ENCODE data around the gene STEAP1B. TPM values are rescaled to one million over a fixed set of nuclear protein-coding genes. Genes with fewer than 3 reads are reported as not detected.

The STEAP1B gene
- total and polyA plus RNA-seq, 2 experiments from 2014 or later = 0.16 TPM; not detected in 1

DNA sequence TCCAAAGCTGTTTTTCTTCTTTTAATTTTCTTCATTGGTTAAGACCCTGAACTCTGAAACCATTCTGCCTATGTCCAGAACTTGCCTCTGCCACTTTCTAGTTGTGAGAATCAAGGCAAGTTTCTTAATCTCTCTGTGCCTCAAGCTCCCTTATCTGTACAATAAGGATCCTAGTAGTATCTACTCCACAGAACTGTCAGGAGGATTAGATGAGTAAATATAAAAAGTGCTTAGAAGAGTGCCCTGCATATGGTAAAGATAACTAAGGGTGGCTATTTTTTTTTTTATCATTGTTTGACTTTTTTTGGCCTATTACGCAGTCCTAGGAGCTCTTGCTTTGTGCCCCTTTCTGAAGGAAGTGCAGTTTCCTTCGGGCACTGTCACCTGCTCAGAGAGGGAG lies 96.6 kb downstream of the STEAP1B start:
- WGBS (ENCODE audit: low lambda C conversion rate, missing lambda C conversion rate) = 70% methylated on average over 2 of the region's 2 CpGs
- no peak for DNase-seq (ENCODE audit: low spot score)
- H3K4me3 ChIP-seq = no peak overlapping the region
- no peaks in the 10 kb centered on the region for H3K36me3 ChIP-seq (replicated peaks; ENCODE audit: insufficient read depth, low read depth)
- H3K27me3 ChIP-seq = no peaks in the 10 kb centered on the region
- no peak overlapping the region for H3K27ac ChIP-seq
- no peaks in the 10 kb centered on the region for H3K79me2 ChIP-seq
- TF ChIP-seq EZH2 (IDR thresholded peaks at IDR 0.05; ENCODE audit: borderline replicate concordance) (no peak), CTCF (IDR thresholded peaks at IDR 0.05; ENCODE audit: poor library complexity) (no peak), EZH2phosphoT487 (IDR thresholded peaks at IDR 0.05; ENCODE audit: low read depth, severe bottlenecking, unreplicated experiment) (no peak)
- no peaks in the 10 kb centered on the region for H3K9me3 ChIP-seq (ENCODE audit: low read depth)
- no peaks in the 10 kb centered on the region for H3K4me1 ChIP-seq (ENCODE audit: insufficient read depth)
- H3K4me2 ChIP-seq = no peak overlapping the region
- no peaks in the 10 kb centered on the region for H4K20me1 ChIP-seq (ENCODE audit: insufficient read depth, poor library complexity, severe bottlenecking)
- H2AFZ ChIP-seq = no peak overlapping the region
- H3K9me2 ChIP-seq (replicated peaks; ENCODE audit: insufficient read depth) = no peaks in the 10 kb centered on the region

DNA sequence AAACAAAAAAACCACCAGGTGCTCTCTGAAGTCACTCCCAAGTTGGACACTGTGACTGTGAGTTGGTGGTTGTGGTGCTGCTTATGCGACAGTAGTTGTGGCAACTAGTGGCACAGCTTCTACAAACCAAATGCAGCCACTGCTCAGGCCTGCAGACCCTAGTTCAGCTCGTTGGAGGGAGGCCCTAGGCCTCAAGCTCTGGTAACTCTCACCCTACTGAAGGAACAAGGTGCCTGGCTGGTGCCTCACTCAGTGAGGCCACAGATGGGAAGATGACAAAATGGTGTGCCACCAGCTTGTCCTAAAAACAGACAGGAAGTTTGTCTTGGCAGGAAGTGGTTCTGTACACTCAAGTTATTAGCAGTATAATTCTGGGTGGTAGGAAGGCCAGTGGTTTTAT lies 97.7 kb downstream of the STEAP1B start:
- WGBS (ENCODE audit: low lambda C conversion rate, missing lambda C conversion rate) = 86% methylated on average over 2 of the region's 2 CpGs

GRCh38 chr7:22400936-22401553 lies 98.9 kb downstream of the STEAP1B start:
- 96% methylated on average over 3 of the region's 3 CpGs for WGBS (ENCODE audit: low lambda C conversion rate, missing lambda C conversion rate)
- TF ChIP-seq CTCF (IDR thresholded peaks at IDR 0.05; ENCODE audit: poor library complexity) (no peak), EZH2 (IDR thresholded peaks at IDR 0.05; ENCODE audit: borderline replicate concordance) (no peak), EZH2phosphoT487 (IDR thresholded peaks at IDR 0.05; ENCODE audit: low read depth, severe bottlenecking, unreplicated experiment) (no peak)

More for the DNA sequence above, 97.7 kb downstream of the STEAP1B start:
- Histone ChIP-seq H3K9me2 (replicated peaks; ENCODE audit: insufficient read depth) (no peaks in the 10 kb centered on the region), H3K27ac (no peak overlapping the region), H3K9me3 (ENCODE audit: low read depth) (no peaks in the 10 kb centered on the region), H4K20me1 (ENCODE audit: insufficient read depth, poor library complexity, severe bottlenecking) (no peaks in the 10 kb centered on the region), H3K79me2 (no peaks in the 10 kb centered on the region), H3K4me3 (no peak overlapping the region), H3K36me3 (replicated peaks; ENCODE audit: insufficient read depth, low read depth) (no peaks in the 10 kb centered on the region), H2AFZ (no peak overlapping the region), H3K27me3 (no peaks in the 10 kb centered on the region), H3K4me1 (ENCODE audit: insufficient read depth) (no peaks in the 10 kb centered on the region), H3K4me2 (no peak overlapping the region)
- TF ChIP-seq EZH2phosphoT487 (IDR thresholded peaks at IDR 0.05; ENCODE audit: low read depth, severe bottlenecking, unreplicated experiment) (no peak), CTCF (IDR thresholded peaks at IDR 0.05; ENCODE audit: poor library complexity) (no peak), EZH2 (IDR thresholded peaks at IDR 0.05; ENCODE audit: borderline replicate concordance) (no peak)
- DNase-seq (ENCODE audit: low spot score) = no peak

More at GRCh38 chr7:22400936-22401553, 98.9 kb downstream of the STEAP1B start:
- no peaks in the 10 kb centered on the region for H4K20me1 ChIP-seq (ENCODE audit: insufficient read depth, poor library complexity, severe bottlenecking)
- no peaks in the 10 kb centered on the region for H3K36me3 ChIP-seq (replicated peaks; ENCODE audit: insufficient read depth, low read depth)
- no peak for DNase-seq (ENCODE audit: low spot score)
- H3K4me1 ChIP-seq (ENCODE audit: insufficient read depth) = no peaks in the 10 kb centered on the region
- H3K9me3 ChIP-seq (ENCODE audit: low read depth) = no peaks in the 10 kb centered on the region
- H3K27ac ChIP-seq = no peak overlapping the region
- no peaks in the 10 kb centered on the region for H3K27me3 ChIP-seq
- H3K4me2 ChIP-seq = no peak overlapping the region
- H3K9me2 ChIP-seq (replicated peaks; ENCODE audit: insufficient read depth) = no peaks in the 10 kb centered on the region
- H3K79me2 ChIP-seq = no peaks in the 10 kb centered on the region
- H3K4me3 ChIP-seq = no peak overlapping the region
- H2AFZ ChIP-seq = no peak overlapping the region

All from hepatocyte (in vitro differentiated cells).